LHCN-M2 (cell line): ENCODE data around the gene GCC2. TPM values are rescaled to one million over a fixed set of nuclear protein-coding genes. Genes with fewer than 3 reads are reported as not detected.

Experiments
- total RNA-seq: library from RNA; depleted of rRNA; stranded (reverse); fragments of >200 nt; gene quantifications from 2 replicates; pipeline ENCODE4 v1.2.3, GENCODE V29; 2014; rRNA removed

The GCC2 gene
- total RNA-seq, 1 experiment from 2014 or later: 18.0 TPM

Other genes starting within 250 kb of the GCC2 start
- gene SULT1C3, start 209.2 kb upstream of the GCC2 start, total RNA-seq: not detected in 2 replicates
- gene SULT1C2, start 160.3 kb upstream of the GCC2 start, total RNA-seq: 0.06 TPM in 1 of 2 replicates, not detected in the other
- gene SULT1C4, start 71.3 kb upstream of the GCC2 start, total RNA-seq: not detected in 2 replicates
- gene LIMS1, start 85.3 kb downstream of the GCC2 start, total RNA-seq: 112 and 198 TPM in 2 replicates